Upper lobe of right lung (tissue), 1 donor: ENCODE data around the gene SLC39A13. TPM values are rescaled to one million over a fixed set of nuclear protein-coding genes. Genes with fewer than 3 reads are reported as not detected.
A peak's percentile ranks its signal among the peaks of the same experiment; 100 is the strongest.

Source experiments
- ATAC-seq: fragments of 200-7000 bp; cut with Tn5 transposase; one replicate; pipeline ENCODE4 v1.9.1; 2020; ENCODE audit warnings: mild to moderate bottlenecking, moderate library complexity
- DNase-seq: peaks from one replicate; pipeline ENCODE4 v3.0.0-alpha.2; 2020
- H3K27ac ChIP-seq: fragments of 200-600 bp; one replicate; pipeline ENCODE4 v1.8.0; 2022
- H3K27me3 ChIP-seq: fragments of 200-600 bp; one replicate; pipeline ENCODE4 v1.8.0; 2022; ENCODE audit warnings: mild to moderate bottlenecking
- H3K36me3 ChIP-seq: fragments of 200-600 bp; one replicate; pipeline ENCODE4 v1.8.0; 2022
- H3K4me1 ChIP-seq: fragments of 200-600 bp; one replicate; pipeline ENCODE4 v1.8.0; 2022
- H3K4me3 ChIP-seq: fragments of 200-600 bp; one replicate; pipeline ENCODE4 v1.8.0; 2022; ENCODE audit warnings: mild to moderate bottlenecking
- H3K9me3 ChIP-seq: fragments of 200-600 bp; one replicate; pipeline ENCODE4 v1.8.0; 2022
- intact Hi-C: fragments of 100-400 bp; cut with DNase I; formaldehyde crosslinking; loops from one replicate; pipeline ENCODE4 v1.11.0; 2022
- total RNA-seq: library from RNA; stranded (reverse); fragmentation: NEBNext Ultra II Directional; extraction: Animal tissue kit (Norgen Biotek cat#: 25700); gene quantifications from one replicate; pipeline ENCODE4 v1.2.1, GENCODE V29; 2021
- TF ChIP-seq, protein P1 (sequence below): fragments of 200-600 bp; IDR thresholded peaks from one replicate; pipeline ENCODE4 v1.8.0; 2022; ENCODE audit warnings: antibody characterized with exemption
- donor health status: DM: no; HTN: yes; CAD: no; lungs with severe emphysema.

Gene SLC39A13
- total RNA-seq, 1 donor from 2014 or later = 62.0 TPM

DNA sequence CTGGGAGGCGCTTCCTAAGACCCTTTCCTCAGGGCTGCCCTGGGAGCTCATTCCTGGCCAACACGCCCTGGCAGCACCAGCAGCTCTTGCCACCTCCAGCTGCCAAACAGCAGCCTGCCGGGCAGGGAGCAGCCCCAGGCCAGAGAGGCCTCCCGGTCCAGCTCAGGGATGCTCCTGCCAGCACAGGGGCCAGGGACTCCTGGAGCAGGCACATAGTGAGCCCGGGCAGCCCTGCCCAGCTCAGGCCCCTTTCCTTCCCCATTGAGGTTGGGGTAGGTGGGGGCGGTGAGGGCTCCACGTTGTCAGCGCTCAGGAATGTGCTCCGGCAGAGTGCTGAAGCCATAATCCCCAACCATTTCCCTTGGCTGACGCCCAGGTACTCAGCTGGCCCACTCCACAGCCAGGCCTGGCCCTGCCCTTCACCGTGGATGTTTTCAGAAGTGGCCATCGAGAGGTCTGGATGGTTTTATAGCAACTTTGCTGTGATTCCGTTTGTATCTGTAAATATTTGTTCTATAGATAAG lies 7.6 kb downstream of the SLC39A13 start:
- DNase-seq (peak; percentile 94), ATAC-seq (peak; percentile 90)
- TF ChIP-seq, protein P1, sequence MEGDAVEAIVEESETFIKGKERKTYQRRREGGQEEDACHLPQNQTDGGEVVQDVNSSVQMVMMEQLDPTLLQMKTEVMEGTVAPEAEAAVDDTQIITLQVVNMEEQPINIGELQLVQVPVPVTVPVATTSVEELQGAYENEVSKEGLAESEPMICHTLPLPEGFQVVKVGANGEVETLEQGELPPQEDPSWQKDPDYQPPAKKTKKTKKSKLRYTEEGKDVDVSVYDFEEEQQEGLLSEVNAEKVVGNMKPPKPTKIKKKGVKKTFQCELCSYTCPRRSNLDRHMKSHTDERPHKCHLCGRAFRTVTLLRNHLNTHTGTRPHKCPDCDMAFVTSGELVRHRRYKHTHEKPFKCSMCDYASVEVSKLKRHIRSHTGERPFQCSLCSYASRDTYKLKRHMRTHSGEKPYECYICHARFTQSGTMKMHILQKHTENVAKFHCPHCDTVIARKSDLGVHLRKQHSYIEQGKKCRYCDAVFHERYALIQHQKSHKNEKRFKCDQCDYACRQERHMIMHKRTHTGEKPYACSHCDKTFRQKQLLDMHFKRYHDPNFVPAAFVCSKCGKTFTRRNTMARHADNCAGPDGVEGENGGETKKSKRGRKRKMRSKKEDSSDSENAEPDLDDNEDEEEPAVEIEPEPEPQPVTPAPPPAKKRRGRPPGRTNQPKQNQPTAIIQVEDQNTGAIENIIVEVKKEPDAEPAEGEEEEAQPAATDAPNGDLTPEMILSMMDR = no peak
- intact Hi-C loops = no loop called here
- peaks cover 67% of the 10 kb centered on the region for H3K36me3 ChIP-seq
- H3K27ac ChIP-seq = peak overlapping the region; percentile 87
- H3K4me3 ChIP-seq = no peak overlapping the region
- H3K27me3 ChIP-seq = no peaks in the 10 kb centered on the region
- H3K4me1 ChIP-seq = peaks cover 29% of the 10 kb centered on the region
- no peaks in the 10 kb centered on the region for H3K9me3 ChIP-seq

DNA sequence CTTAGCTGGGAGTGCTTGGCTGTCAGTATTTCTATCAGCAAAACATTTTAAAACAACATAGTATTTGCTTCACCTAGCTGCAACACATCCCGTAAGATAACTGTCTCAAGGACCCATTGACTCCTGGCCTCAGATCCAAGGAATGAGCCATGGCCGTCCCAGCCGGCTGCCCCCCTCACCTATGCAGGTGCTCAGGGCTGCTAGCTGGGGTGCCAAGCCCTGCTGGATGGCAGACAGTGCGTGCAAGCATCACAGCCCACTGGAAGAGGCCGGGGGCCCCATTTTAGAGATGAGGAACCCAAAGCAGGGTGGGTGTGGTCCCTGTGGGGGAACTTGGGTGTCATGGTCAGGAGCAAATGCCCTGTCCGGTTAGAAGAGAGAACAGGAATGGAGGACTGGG lies 9.3 kb downstream of the SLC39A13 start:
- no peaks in the 10 kb centered on the region for H3K27me3 ChIP-seq
- DNase-seq = no peak
- peaks cover 84% of the 10 kb centered on the region for H3K36me3 ChIP-seq
- peaks cover 29% of the 10 kb centered on the region for H3K4me1 ChIP-seq
- no peak overlapping the region for H3K4me3 ChIP-seq
- intact Hi-C loops = no loop called here
- no peak for ATAC-seq
- TF ChIP-seq, protein P1 = no peak
- H3K9me3 ChIP-seq = no peaks in the 10 kb centered on the region
- peak overlapping the region; percentile 24 for H3K27ac ChIP-seq

GRCh38 chr11:47418454-47419259 lies 10.3 kb downstream of the SLC39A13 start:
- no peak for DNase-seq
- intact Hi-C loops = no loop called here
- peaks cover 29% of the 10 kb centered on the region for H3K4me1 ChIP-seq
- TF ChIP-seq, protein P1 = no peak
- no peaks in the 10 kb centered on the region for H3K9me3 ChIP-seq
- H3K27ac ChIP-seq = no peak overlapping the region
- H3K4me3 ChIP-seq = no peak overlapping the region
- peaks cover 87% of the 10 kb centered on the region for H3K36me3 ChIP-seq
- ATAC-seq = no peak
- no peaks in the 10 kb centered on the region for H3K27me3 ChIP-seq

- Histone ChIP-seq H3K4me3 (peak overlapping the region; percentile 98), H3K27me3 (no peaks in the 10 kb centered on the region), H3K36me3 (peaks cover 43% of the 10 kb centered on the region), H3K27ac (peak overlapping the region; percentile 96), H3K9me3 (no peaks in the 10 kb centered on the region), H3K4me1 (peaks cover 12% of the 10 kb centered on the region)
- TF ChIP-seq, protein P1 = no peak
- intact Hi-C loops = no loop called here
- DNase-seq (no peak), ATAC-seq (no peak)
These were observed 17.2 kb downstream of the SLC39A13 start for GRCh38 chr11:47425611-47426010.

- peak within 1 kb of the TSS; percentile 96 for H3K27ac ChIP-seq
- peaks cover 12% of the 10 kb centered on the region for H3K4me1 ChIP-seq
- intact Hi-C loops = no loop called here
- H3K36me3 ChIP-seq = peaks cover 36% of the 10 kb centered on the region
- peak within 1 kb of the TSS; percentile 98 for H3K4me3 ChIP-seq
- no peaks in the 10 kb centered on the region for H3K9me3 ChIP-seq
- peak; percentile 99 for DNase-seq
- TF ChIP-seq, protein P1 = no peak
- ATAC-seq = peak; percentile 99
- H3K27me3 ChIP-seq = no peaks in the 10 kb centered on the region
These were observed 17.9 kb downstream of the SLC39A13 start, which contains the start of gene PSMC3 for GRCh38 chr11:47426062-47426956. TSS of gene PSMC3 (minus strand) at chr11:47426439. CDS start at chr11:47426279, 160 bp downstream.
